AML-193 (cell line): ENCODE measurements around the gene PYCARD.
A peak's percentile ranks its signal among the peaks of the same experiment; 100 is the strongest.
"Not testable (repeated sequence)": the region's sequence is repeated elsewhere in the genome, so short reads cannot be mapped to it uniquely, and the experiment has no call there.

ENCODE experiments used
- DNase-seq, 2 experiments: peaks; one replicate each; lab custom pipeline; 2025; lab: John Stamatoyannopoulos, UW

Gene PYCARD

DNA sequence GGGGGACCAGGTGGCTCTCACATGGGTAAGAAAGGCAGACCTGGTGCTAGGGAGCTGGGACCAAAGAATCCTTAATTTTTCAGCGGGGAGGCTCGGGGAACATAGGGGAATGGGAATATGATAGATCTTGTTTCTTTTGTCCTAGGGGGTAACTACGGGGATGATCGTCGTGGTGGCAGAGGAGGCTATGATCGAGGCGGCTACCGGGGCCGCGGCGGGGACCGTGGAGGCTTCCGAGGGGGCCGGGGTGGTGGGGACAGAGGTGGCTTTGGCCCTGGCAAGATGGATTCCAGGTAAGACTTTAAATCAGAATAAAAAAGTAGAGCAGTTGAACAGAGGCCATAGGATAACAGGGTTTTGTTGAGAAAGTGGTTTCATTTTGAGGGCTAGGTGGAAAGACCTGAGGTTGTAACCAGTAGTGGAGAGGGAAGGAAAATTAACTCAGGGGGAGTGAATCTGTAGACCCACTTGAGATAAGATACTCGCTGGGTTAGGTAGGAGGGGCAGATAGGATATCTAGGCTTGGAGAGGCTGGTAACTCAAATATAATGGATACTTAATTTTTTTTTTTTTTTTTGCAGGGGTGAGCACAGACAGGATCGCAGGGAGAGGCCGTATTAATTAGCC, 11.6 kb downstream of the PYCARD start:
- no peak for DNase-seq

- DNase-seq, result no peak
Measured at GRCh38 chr16:31190061-31190460, 12.5 kb downstream of the PYCARD start.

GRCh38 chr16:31189412-31189778, 13.2 kb downstream of the PYCARD start:
- DNase-seq, result no peak

DNA sequence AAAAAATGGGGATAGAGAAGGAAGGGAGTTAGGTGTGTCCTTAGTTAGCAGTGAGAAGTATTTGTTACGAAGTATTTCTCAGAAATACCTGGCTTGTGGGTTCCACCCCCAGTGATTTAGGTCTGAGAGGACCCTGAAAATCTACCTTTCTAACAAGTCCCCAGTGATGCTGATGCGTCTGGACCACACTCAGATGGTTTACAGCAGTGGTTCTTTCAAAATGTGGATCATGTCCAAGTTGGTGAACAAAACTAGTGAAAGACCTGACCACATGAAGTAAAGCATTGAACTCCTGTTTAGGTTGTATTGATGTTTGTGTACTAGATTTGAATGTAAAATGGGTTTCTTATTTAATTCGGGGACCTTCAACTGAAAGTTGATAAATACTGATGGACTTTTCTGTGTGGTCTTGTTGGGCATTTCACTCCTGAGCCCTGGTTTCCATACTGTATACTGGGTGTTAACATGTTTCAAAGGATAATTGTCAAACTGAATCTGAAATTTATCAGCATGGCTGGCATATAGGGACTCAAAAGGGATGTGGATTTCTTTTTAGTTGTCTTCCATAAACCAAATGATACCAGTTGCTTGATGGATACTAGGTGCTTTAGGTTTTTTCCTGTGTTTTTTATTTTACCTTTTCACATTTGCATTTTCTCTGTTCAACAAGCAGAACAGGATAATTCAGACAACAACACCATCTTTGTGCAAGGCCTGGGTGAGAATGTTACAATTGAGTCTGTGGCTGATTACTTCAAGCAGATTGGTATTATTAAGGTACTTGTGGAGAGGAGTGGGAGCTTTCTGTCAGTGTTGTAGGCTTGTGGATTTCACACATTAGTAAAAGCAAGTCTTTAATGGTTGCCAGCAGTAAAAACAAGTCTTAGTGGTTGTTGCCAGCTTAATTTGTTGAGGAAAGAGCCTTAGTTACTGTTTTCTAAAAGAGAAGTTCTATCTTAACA, 13.8 kb downstream of the PYCARD start:
- no peak for DNase-seq

DNA sequence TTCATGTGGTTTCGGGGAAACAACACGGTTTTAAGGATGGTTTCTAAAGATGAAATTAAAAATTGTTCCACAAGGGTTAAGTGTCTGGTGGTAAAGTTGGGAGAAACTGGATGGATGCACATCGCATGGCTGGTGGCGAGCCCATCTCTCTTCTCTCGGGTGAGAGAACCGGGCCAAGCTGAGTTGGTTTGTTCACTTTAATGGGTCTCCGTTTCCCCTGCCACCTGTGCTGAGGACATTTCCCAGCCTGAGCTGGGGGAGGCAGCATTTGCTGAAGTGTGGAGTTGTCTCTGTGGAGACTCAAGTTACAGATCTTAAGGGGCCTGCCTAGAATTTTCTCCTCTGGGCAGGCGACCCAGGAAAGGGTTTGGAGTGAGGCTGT, 14.8 kb downstream of the PYCARD start:
- no peak for DNase-seq

DNA sequence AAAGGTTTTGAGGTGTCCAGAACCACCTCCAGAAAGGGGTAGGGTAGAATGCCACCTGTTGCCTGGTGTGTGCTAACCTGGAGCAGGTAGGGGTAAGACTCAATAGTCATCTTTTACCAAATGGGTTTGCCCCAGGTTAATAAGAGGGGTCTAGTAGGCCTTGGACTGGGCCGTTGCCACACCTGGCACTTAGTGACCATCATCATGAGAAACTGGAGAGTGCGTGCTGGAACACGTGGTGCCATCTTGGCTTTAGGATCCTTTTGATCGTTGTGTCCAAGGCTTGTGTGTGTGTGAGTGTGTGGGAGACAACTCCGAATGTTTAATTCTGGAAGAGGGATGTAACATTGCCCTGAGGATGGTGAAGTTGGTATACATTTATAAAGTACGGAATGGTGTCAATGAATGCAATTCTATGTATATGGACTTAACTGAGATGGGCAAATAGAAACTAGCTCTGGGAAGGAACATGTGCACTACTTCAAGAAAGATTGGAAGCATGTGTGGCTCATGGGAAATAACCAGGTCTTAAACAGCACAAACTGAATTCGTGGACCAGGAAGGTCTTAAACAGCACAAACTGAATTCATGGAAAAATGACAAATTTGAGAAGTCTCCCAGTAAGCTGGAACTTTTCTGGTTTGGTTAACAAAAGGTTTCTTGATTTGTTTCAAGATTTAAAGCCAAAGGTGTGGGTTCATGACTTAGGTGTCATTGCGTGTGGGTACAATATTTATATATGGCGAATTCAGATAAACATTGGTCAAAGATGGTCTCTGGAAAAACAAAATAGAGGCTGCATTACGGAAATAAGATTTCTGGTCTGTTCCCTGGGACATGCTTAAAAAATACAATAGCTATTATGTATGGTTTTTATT, 15.4 kb downstream of the PYCARD start:
- DNase-seq, result no peak

GRCh38 chr16:31186176-31186575, 16.4 kb downstream of the PYCARD start:
- no peak for DNase-seq

- no peak for DNase-seq
Measured at GRCh38 chr16:31185339-31185738, 17.2 kb downstream of the PYCARD start.

DNA sequence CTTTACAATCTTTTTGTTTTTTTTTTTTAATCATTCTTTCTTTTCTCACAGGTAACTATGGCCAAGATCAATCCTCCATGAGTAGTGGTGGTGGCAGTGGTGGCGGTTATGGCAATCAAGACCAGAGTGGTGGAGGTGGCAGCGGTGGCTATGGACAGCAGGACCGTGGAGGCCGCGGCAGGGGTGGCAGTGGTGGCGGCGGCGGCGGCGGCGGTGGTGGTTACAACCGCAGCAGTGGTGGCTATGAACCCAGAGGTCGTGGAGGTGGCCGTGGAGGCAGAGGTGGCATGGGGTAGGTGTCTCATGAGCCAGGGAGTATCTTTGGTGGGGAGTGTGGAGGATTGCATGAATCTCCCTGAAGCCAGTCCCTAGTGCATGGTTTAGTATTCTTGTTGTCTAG, 17.7 kb downstream of the PYCARD start:
- DNase-seq, result no peak

DNA sequence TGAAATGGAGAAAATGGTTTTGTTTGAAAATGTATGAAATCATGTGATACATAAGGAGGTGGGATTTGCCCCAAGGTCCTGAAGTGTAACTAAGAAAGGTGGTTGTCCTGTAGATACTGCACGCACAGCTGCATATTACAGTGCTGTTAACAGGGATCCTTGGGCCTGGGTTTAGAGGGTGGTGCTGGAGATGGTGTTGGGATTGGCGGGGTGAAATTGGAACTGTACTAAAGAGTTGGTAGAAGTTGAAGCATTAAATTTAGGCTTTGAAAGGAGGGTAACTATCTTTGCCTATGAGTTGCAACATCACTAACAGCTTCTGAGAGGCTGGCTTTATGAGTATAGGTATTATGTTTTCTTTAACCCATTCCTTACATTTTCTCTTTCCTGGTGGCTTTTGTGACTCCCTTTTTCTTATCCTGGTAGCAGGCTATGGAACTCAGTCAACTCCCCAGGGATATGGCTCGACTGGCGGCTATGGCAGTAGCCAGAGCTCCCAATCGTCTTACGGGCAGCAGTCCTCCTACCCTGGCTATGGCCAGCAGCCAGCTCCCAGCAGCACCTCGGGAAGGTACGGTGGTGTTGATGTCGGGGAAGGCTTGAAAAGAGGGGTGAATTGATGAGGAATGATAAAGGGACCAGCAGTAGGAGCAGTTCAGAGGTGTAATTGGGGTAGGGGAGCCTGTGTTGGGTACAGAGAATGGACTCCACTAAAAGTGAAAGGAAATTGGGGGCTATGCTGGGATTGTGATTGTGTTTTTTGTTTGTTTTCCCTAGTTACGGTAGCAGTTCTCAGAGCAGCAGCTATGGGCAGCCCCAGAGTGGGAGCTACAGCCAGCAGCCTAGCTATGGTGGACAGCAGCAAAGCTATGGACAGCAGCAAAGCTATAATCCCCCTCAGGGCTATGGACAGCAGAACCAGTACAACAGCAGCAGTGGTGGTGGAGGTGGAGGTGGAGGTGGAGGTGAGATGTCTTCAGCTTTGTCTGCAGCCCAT, 18.8 kb downstream of the PYCARD start:
- DNase-seq, result no peak

GRCh38 chr16:31182391-31182790, 20.2 kb downstream of the PYCARD start:
- no peak for DNase-seq

DNA sequence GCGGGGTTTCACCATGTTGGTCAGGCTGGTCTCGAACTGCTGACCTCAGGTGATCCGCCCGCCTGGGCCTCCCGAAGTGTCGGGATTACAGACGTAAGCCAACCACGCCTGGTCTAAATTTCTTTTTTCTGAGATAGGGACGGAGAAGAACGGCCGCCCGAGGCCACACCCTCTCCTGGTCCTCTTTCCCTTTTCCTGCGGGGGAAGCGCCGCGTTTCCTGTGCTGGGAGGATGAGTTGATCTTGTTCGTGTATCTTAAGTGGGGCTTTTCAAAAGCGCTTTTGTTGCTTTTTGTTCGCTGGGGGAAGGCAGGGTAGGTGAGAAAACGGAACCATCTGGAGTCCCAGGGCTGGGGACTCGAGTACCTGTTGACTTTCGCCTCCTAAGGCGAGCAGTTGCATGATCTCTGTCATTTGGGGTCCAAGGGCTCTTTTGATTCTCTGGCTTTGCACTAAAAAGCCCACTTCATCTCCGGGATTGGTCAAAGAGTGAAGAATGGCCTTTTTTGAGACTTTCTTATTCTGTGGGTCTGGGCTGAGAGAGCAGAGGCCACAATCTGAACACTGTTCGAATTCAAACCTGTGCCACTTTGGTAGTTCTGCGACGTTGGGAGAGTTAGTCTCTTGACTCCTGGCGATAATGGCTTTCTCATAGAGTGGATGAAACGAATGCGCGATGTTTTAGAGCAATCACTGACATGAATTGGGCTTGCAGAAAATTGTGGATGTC, 21.3 kb downstream of the PYCARD start:
- DNase-seq, result peak; percentile 20 to 38

DNA sequence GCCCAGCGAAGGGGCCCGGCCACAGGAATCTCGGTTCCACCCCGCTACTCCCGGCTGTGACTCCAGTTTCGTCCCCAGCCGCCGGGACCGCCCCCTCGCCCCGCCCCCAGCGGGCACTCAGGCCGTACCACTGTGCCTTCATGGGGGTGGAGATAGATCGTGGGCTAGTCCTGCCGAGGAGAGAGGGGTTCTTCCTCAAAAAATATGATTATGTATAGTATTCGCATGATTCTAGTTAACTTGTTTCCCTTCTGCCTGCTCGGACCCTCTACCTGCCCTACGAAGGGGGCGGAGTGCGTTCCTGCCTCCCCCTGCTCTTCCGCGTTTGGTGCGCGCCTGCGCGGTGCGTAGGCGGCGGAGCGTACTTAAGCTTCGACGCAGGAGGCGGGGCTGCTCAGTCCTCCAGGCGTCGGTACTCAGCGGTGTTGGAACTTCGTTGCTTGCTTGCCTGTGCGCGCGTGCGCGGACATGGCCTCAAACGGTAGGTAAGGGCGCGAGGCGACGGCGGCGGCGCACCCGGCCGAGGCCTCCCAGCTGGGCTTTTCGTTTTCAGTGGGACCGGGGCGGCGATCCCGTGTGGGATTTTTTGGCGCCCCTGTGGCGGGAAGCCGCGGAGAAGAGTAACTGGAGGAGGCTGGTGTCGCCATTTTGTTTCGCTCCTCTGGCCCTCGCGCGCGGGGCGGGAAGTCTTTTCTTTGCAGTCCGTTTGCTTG, 22.7 kb downstream of the PYCARD start, which contains the start of gene FUS:
TSS of gene FUS (plus strand) at position 393 of the 713 bp plus-strand sequence. CDS start at position 469, 76 bp downstream.
- DNase-seq, result peak; percentile 83 to 84

- DNase-seq, result peak in 1 of 2 experiments; percentile 57
Measured at GRCh38 chr16:31179219-31179746, 23.3 kb downstream of the PYCARD start.

- DNase-seq, result peak; percentile 23 to 48
Measured at GRCh38 chr16:31177136-31177535, 25.4 kb downstream of the PYCARD start.

- not testable (repeated sequence) for DNase-seq
Measured at GRCh38 chr16:31170048-31170447, 32.5 kb downstream of the PYCARD start.

DNA sequence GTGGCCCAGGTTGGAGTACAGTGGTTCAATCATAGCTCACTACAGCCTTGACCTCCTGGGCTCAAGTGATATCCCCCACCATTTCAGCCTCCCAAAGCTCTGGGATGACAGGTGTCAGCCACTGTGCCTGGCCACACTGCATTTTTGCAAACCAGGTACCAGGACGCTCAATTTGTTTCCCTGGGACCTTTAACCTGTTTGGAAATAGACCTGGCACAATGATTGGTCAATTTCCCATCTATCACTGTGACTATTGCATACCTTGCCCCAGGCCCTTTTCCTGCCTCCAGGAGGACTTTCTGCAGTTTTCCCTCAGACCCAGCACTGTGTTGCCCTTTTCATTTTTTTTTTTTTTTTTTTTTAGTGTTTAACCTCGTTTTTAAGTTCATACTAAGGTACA, 33.7 kb downstream of the PYCARD start:
- DNase-seq, result no peak

GRCh38 chr16:31167315-31167714, 35.2 kb downstream of the PYCARD start:
- DNase-seq, result no peak

DNA sequence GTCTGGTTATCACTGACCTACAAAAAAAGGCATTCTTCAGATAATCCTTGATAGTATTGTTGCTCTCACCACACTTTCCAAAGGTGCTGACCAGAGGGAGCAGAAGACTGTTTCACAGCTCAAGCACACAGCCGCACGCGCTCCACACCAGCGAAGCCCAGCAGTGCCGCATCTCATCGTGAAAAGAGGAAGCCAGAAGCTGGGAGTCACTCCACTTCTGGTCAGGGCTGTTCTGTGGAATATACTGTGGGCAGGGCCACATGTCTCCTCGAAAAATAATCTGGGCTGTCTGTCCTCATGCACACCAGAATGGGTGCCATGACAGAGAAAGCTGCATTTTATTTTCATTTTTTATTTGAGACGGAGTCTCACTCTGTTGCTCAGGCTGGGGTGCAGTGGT, 45.4 kb downstream of the PYCARD start:
- peak; percentile 53 to 70 for DNase-seq
